PFSK-1 (cell line): ENCODE data around the gene MGAT5.

Experiments used
- POLR2AphosphoS5 ChIP-seq: IDR thresholded peaks from 2 replicates; pipeline ENCODE4 v1.6.1; 2012; ENCODE audit warnings: low read depth, mild to moderate bottlenecking, control low read depth, low read length, moderate library complexity
- REST ChIP-seq, 2 experiments: IDR thresholded peaks; 2 replicates each; pipeline versions ENCODE4 v1.6.1 to v1.8.0; 2011 to 2012; ENCODE audit warnings: low read depth in 2 of 2, low read length in 2 of 2, control low read depth in 1 of 2, inconsistent platforms in 1 of 2, mild to moderate bottlenecking in 1 of 2, moderate library complexity in 1 of 2; ENCODE audit not compliant: insufficient read depth in 1 of 2
- SIN3A ChIP-seq: IDR thresholded peaks from 2 replicates; pipeline ENCODE4 v1.6.1; 2012; ENCODE audit warnings: mild to moderate bottlenecking, low read length, moderate library complexity, borderline replicate concordance; ENCODE audit not compliant: insufficient read depth
- TAF1 ChIP-seq: IDR thresholded peaks from 2 replicates; pipeline ENCODE4 v1.6.1; 2012; ENCODE audit warnings: low read length, control low read depth, borderline replicate concordance; ENCODE audit not compliant: insufficient read depth

- TF ChIP-seq TAF1 (no peak), POLR2AphosphoS5 (no peak), REST (IDR thresholded peaks at IDR 0.05; ENCODE audit: insufficient read depth in 1 of 2, low read depth in 2 of 2, low read length in 2 of 2) (no peak), SIN3A (no peak)
These were observed 48.0 kb downstream of the MGAT5 start for GRCh38 chr2:134301928-134302260.
